GM23338 (cell line): ENCODE data around the gene VEPH1. TPM values are rescaled to one million over a fixed set of nuclear protein-coding genes. Genes with fewer than 3 reads are reported as not detected.

Source experiments
- ATAC-seq: fragments of 200-7000 bp; cut with Tn5 transposase; 3 replicates; pipeline ENCODE4 v1.9.1; 2020
- DNase-seq: peaks from one replicate; pipeline ENCODE4 v3.0.0-alpha.2; 2015; ENCODE audit warnings: low spot score
- H2AFZ ChIP-seq: fragments of 200-600 bp; sonication (generic); 2 replicates; pipeline ENCODE4 v1.8.0; 2016; ENCODE audit warnings: antibody characterized with exemption, mild to moderate bottlenecking, moderate library complexity
- H3F3A ChIP-seq: fragments of 200-600 bp; sonication (generic); replicated peaks from 2 replicates; pipeline ENCODE4 v1.8.0; 2017; ENCODE audit warnings: antibody characterized with exemption, mixed run types, low read depth
- H3K27ac ChIP-seq: fragments of 200-600 bp; sonication (generic); 2 replicates; pipeline ENCODE4 v1.6.1; 2016; ENCODE audit warnings: low read depth
- H3K27me3 ChIP-seq: fragments of 200-600 bp; sonication (generic); 2 replicates; pipeline ENCODE4 v1.8.0; 2016; ENCODE audit warnings: mild to moderate bottlenecking, mixed run types, moderate library complexity; ENCODE audit not compliant: insufficient read depth
- H3K36me3 ChIP-seq: fragments of 200-600 bp; sonication (generic); 2 replicates; pipeline ENCODE4 v1.8.0; 2016; ENCODE audit warnings: mild to moderate bottlenecking; ENCODE audit not compliant: insufficient read depth
- H3K4me1 ChIP-seq: fragments of 200-600 bp; sonication (generic); 2 replicates; pipeline ENCODE4 v1.8.0; 2016; ENCODE audit warnings: mild to moderate bottlenecking, moderate library complexity; ENCODE audit not compliant: insufficient read depth
- H3K4me2 ChIP-seq: fragments of 200-600 bp; sonication (generic); 2 replicates; pipeline ENCODE4 v1.7.1; 2017; ENCODE audit warnings: mixed run types
- H3K4me3 ChIP-seq: fragments of 200-600 bp; sonication (generic); 2 replicates; pipeline ENCODE4 v1.6.1; 2016; ENCODE audit warnings: mixed run types
- H3K79me2 ChIP-seq: fragments of 200-600 bp; sonication (generic); replicated peaks from 2 replicates; pipeline ENCODE4 v1.8.0; 2017; ENCODE audit warnings: mild to moderate bottlenecking; ENCODE audit not compliant: insufficient read depth
- H3K9me2 ChIP-seq: fragments of 200-600 bp; sonication (generic); 2 replicates; pipeline ENCODE4 v1.8.0; 2017; ENCODE audit not compliant: insufficient read depth
- H4K20me1 ChIP-seq: fragments of 200-600 bp; sonication (generic); replicated peaks from 2 replicates; pipeline ENCODE4 v1.8.0; 2017; ENCODE audit warnings: mild to moderate bottlenecking; ENCODE audit not compliant: insufficient read depth
- H3K27ac Mint-ChIP-seq: 2 replicates; pipeline ENCODE4 v1.8.0; 2020; ENCODE audit warnings: inconsistent platforms, mild to moderate bottlenecking, moderate library complexity, mixed read lengths
- H3K27me3 Mint-ChIP-seq: 3 replicates; pipeline ENCODE4 v1.8.0; 2022; ENCODE audit warnings: low read depth, mild to moderate bottlenecking, moderate library complexity, mixed read lengths, inconsistent platforms; ENCODE audit not compliant: insufficient read depth, poor library complexity
- H3K36me3 Mint-ChIP-seq: 3 replicates; pipeline ENCODE4 v1.8.0; 2021; ENCODE audit warnings: low read depth, mild to moderate bottlenecking, inconsistent platforms, moderate library complexity, mixed read lengths
- H3K4me1 Mint-ChIP-seq: 3 replicates; pipeline ENCODE4 v1.8.0; 2020; ENCODE audit warnings: mild to moderate bottlenecking, inconsistent platforms, mixed read lengths
- H3K4me3 Mint-ChIP-seq: 3 replicates; pipeline ENCODE4 v1.8.0; 2021; ENCODE audit warnings: moderate library complexity, mild to moderate bottlenecking, inconsistent platforms, mixed read lengths
- H3K9me3 Mint-ChIP-seq: 3 replicates; pipeline ENCODE4 v1.8.0; 2020; ENCODE audit warnings: moderate library complexity, mild to moderate bottlenecking, inconsistent platforms, mixed read lengths
- ETS1 ChIP-seq: IDR thresholded peaks from 2 replicates; pipeline ENCODE4 v1.6.1; 2016; ENCODE audit warnings: antibody characterized with exemption
- EZH2 ChIP-seq: fragments of 200-600 bp; sonication (generic); IDR thresholded peaks from one replicate; pipeline ENCODE4 v1.8.0; 2017; ENCODE audit warnings: antibody characterized with exemption, mild to moderate bottlenecking, low read depth; ENCODE audit not compliant: unreplicated experiment
- JUNB ChIP-seq: IDR thresholded peaks from one replicate; pipeline ENCODE4 v1.6.1; 2016; ENCODE audit warnings: antibody characterized with exemption; ENCODE audit not compliant: unreplicated experiment
- POLR2AphosphoS5 ChIP-seq: IDR thresholded peaks from 2 replicates; pipeline ENCODE4 v1.6.1; 2016; ENCODE audit warnings: antibody characterized with exemption, low read depth
- STAT1 ChIP-seq: IDR thresholded peaks from one replicate; pipeline ENCODE4 v1.6.1; 2016; ENCODE audit warnings: antibody characterized with exemption; ENCODE audit not compliant: unreplicated experiment
- ZNF114 ChIP-seq: fragments of 250-450 bp; sonication (Bioruptor Pico); IDR thresholded peaks from 2 replicates; pipeline ENCODE4 v1.5.0; 2020; ENCODE audit warnings: mild to moderate bottlenecking, moderate library complexity
- ZNF331 ChIP-seq: fragments of 250-450 bp; sonication (Bioruptor Pico); IDR thresholded peaks from 2 replicates; pipeline ENCODE4 v1.5.0; 2020; ENCODE audit warnings: low read depth, mild to moderate bottlenecking, moderate library complexity
- ZNF462 ChIP-seq: fragments of 250-450 bp; sonication (Bioruptor Pico); IDR thresholded peaks from 2 replicates; pipeline ENCODE4 v1.5.0; 2020; ENCODE audit warnings: mild to moderate bottlenecking, moderate library complexity
- polyA plus RNA-seq: library from polyadenylated mRNA; unstranded; fragments of >200 nt; fragmentation: Nextera tagmentation; extraction: Ambion mirVana; gene quantifications from 2 replicates; pipeline ENCODE4 v1.2.1, GENCODE V29; 2016
- total RNA-seq: library from RNA; depleted of rRNA; stranded (reverse); fragments of >200 nt; shearing (Covaris generic); gene quantifications from 2 replicates; pipeline ENCODE4 v1.2.3, GENCODE V29; 2014

The VEPH1 gene
- total and polyA plus RNA-seq, 2 experiments from 2014 or later: 15.4 to 33.8 TPM

- Mint-ChIP-seq H3K9me3 (no peaks in the 10 kb centered on the region), H3K36me3 (no peaks in the 10 kb centered on the region), H3K4me3 (no peak overlapping the region), H3K4me1 (peaks cover 3% of the 10 kb centered on the region; the same call in 2 of the 3 replicates), H3K27ac (no peak overlapping the region), H3K27me3 (no peaks in the 10 kb centered on the region)
- H3K4me1 ChIP-seq: no peaks in the 10 kb centered on the region
- no peaks in the 10 kb centered on the region for H3K36me3 ChIP-seq
- no peak overlapping the region for H2AFZ ChIP-seq
- H3K9me2 ChIP-seq: no peaks in the 10 kb centered on the region; the same call in 1 of the 2 replicates
- H3F3A ChIP-seq: no peaks in the 10 kb centered on the region
- H3K27me3 ChIP-seq: no peaks in the 10 kb centered on the region
- H3K4me2 ChIP-seq: no peak overlapping the region
- H3K4me3 ChIP-seq: no peak overlapping the region
- H3K79me2 ChIP-seq: no peaks in the 10 kb centered on the region
- ATAC-seq: no peak
- TF ChIP-seq STAT1: no peak
- H3K27ac ChIP-seq: no peak overlapping the region
- no peaks in the 10 kb centered on the region for H4K20me1 ChIP-seq
- DNase-seq: no peak
These were observed 126.5 kb downstream of the VEPH1 start for GRCh38 chr3:157376603-157377300.

GRCh38 chr3:157375342-157375986 lies 127.8 kb downstream of the VEPH1 start:
- H3K27ac Mint-ChIP-seq: no peak overlapping the region
- Histone ChIP-seq H3K4me1 (no peaks in the 10 kb centered on the region), H3K36me3 (no peaks in the 10 kb centered on the region), H3F3A (no peaks in the 10 kb centered on the region), H3K79me2 (no peaks in the 10 kb centered on the region), H3K9me2 (no peaks in the 10 kb centered on the region; the same call in 1 of the 2 replicates), H2AFZ (no peak overlapping the region), H4K20me1 (no peaks in the 10 kb centered on the region), H3K4me3 (no peak overlapping the region), H3K27ac (no peak overlapping the region), H3K4me2 (no peak overlapping the region), H3K27me3 (no peaks in the 10 kb centered on the region)
- TF ChIP-seq ETS1 (no peak), POLR2AphosphoS5 (no peak), JUNB (no peak), ZNF114 (CRISPR knock-in tag) (no peak)
- H3K4me1 Mint-ChIP-seq: peaks cover 3% of the 10 kb centered on the region; the same call in 2 of the 3 replicates
- H3K9me3 Mint-ChIP-seq: no peaks in the 10 kb centered on the region
- no peaks in the 10 kb centered on the region for H3K36me3 Mint-ChIP-seq
- H3K27me3 Mint-ChIP-seq: no peaks in the 10 kb centered on the region
- no peak for ATAC-seq
- no peak overlapping the region for H3K4me3 Mint-ChIP-seq
- DNase-seq: no peak

GRCh38 chr3:157374933-157375332 lies 128.3 kb downstream of the VEPH1 start:
- no peak overlapping the region for H3K27ac ChIP-seq
- H3K4me3 ChIP-seq: no peak overlapping the region
- Mint-ChIP-seq H3K36me3 (no peaks in the 10 kb centered on the region), H3K9me3 (no peaks in the 10 kb centered on the region), H3K4me3 (no peak overlapping the region), H3K27me3 (no peaks in the 10 kb centered on the region), H3K27ac (no peak overlapping the region), H3K4me1 (peaks cover 3% of the 10 kb centered on the region; the same call in 2 of the 3 replicates)
- no peaks in the 10 kb centered on the region for H3F3A ChIP-seq
- no peak overlapping the region for H3K4me2 ChIP-seq
- H3K9me2 ChIP-seq: no peaks in the 10 kb centered on the region; the same call in 1 of the 2 replicates
- no peak for ATAC-seq
- no peaks in the 10 kb centered on the region for H3K36me3 ChIP-seq
- no peaks in the 10 kb centered on the region for H3K27me3 ChIP-seq
- H3K4me1 ChIP-seq: no peaks in the 10 kb centered on the region
- no peaks in the 10 kb centered on the region for H3K79me2 ChIP-seq
- no peak overlapping the region for H2AFZ ChIP-seq
- DNase-seq: no peak
- no peaks in the 10 kb centered on the region for H4K20me1 ChIP-seq
- no peak for TF ChIP-seq EZH2
- no peak for TF ChIP-seq ZNF331 (CRISPR knock-in tag)
- no peak for TF ChIP-seq ZNF462 (CRISPR knock-in tag)
- TF ChIP-seq POLR2AphosphoS5: no peak
